EL (cell line): ENCODE results near the gene DLEU7.

Experiments used
- DNase-seq: peaks from one replicate; pipeline ENCODE4 v3.0.0-alpha.2; 2016

Gene DLEU7

GRCh38 chr13:50788551-50789210 lies 54.8 kb downstream of the DLEU7 start:
- DNase-seq: peak; percentile 25

GRCh38 chr13:50787316-50788195 lies 55.9 kb downstream of the DLEU7 start:
- DNase-seq: no peak

- no peak for DNase-seq
Observed at GRCh38 chr13:50783717-50784290, 59.7 kb downstream of the DLEU7 start.

DNA sequence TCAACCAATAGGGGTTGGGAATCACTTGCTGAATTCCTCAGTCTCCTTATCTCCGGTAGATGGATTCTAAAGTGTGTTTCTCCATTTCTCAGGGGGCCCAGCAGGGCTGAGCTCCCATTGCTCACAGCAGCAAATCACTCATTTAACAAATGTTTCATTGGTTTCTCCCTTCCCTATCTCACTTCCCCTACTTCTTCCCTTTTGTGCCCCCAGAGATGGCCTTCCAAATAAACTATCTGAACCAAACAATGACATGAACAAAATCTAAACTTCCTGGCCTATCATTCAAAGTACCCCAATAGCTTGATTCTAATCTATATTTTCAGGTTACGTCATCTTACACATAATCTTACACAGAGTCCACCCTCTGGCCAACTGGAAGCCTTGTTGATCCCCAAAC lies 60.4 kb downstream of the DLEU7 start:
- DNase-seq: no peak

DNA sequence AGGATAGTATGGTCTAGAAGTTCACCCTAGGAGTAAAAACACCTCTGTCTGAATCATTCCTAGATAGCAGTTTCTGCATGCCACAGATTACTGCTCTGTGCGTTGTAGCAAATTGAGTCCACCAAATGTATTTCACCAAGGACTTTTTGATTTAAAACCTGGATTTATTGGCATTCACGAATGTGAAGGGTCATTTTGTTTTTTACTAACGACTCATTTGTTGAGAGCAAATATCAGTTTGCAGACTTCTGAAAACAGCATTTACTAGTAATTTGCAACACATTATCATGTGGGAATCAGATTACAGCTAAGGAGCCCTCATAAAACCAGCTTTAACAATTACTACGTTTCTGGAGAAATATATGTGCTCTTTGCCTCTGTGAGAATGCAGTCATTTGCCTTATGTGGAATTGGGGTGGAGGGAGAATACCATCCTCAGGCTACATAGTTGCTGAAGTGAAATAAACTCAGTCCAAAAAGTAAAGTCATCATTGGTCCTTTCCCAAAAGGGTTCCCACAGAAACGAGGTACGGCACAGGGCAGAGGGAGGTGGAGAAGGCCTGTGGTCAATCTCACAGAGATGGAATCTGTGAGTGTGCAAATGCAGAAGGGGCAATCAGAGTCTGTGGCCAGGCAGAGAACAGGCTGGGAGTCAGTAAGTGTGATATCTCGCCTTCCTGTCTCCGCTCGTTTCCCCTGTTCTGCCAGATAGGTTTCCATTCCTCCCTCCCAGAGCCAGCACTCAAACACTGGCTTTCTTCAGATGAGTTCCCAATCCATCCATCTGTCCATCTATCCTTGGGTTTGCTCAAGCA lies 63.1 kb downstream of the DLEU7 start:
- no peak for DNase-seq

DNA sequence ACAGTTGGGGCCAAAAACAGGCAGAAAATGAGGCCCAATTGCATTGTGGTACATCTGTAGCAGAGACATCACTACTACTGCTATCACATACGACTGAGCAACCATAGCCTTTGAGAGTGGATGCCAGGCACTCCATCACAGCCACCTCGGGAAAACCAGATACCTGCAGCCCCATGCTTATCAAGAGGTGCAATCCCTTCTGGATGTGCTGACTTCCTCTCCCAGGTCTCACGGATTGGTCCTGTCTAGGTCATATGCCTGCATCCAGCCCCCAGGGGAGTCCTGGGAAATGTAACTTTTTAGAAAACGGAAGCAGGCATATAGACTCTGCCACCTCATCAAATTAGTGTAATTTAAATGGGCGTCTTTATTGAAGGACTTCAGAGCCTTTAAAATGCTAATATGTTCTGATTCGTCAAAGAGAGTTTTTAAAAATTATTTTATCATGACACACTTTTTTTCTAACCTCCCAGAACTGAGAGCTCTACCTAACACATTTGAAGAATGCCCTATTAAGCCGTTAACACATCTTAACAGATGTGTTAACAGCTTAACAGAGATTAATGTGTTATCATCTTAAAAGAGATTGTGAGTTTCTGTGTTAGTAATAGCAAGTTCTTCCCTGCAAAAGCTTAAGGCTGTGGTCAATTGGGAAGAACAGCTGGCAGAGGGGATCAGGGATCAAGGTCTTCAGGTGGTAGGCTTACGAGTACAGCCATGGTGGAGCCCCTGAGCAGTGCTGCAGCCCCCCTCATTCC lies 63.9 kb downstream of the DLEU7 start:
- no peak for DNase-seq
